Pancreas (tissue), 10 donors: Measurements from ENCODE around the gene SSR1. TPM values are rescaled to one million over a fixed set of nuclear protein-coding genes. Genes with fewer than 3 reads are reported as not detected.

Experiments
- ATAC-seq, 4 donors: fragments of 200-7000 bp; cut with Tn5 transposase; one replicate each; pipeline versions ENCODE4 v1.8.0 to v1.9.1; 2020; ENCODE audit warnings: mild to moderate bottlenecking in 4 of 4, moderate library complexity in 4 of 4
- DNase-seq, 6 donors: peaks; one replicate each; pipeline ENCODE4 v3.0.0-alpha.2; 2020
- FAIRE-seq: peaks from 2 replicates; lab custom pipeline; 2012; peaks lifted over from hg19 to GRCh38; lab: Jason Lieb, UNC
- H3K27ac ChIP-seq, 4 donors: fragments of 200-600 bp; sonication (generic); 1 replicate in 3 of 4; 2 replicates in 1 of 4; pipeline versions ENCODE4 v1.5.0 to v1.8.0; 2020
- H3K27me3 ChIP-seq, 4 donors: fragments of 200-600 bp; one replicate each; pipeline ENCODE4 v1.8.0; 2021
- H3K36me3 ChIP-seq, 3 donors: fragments of 200-600 bp; sonication (generic) in 1 of 3; one replicate each; pipeline versions ENCODE4 v1.5.0 to v1.8.0; 2020 to 2021
- H3K4me1 ChIP-seq, 3 donors: fragments of 200-600 bp; one replicate each; pipeline ENCODE4 v1.8.0; 2021
- H3K4me3 ChIP-seq, 4 donors: fragments of 200-600 bp; sonication (generic) in 2 of 4; one replicate each; pipeline versions ENCODE4 v1.5.0 to v1.8.0; 2020 to 2021
- H3K9me3 ChIP-seq, 4 donors: fragments of 200-600 bp; one replicate each; pipeline ENCODE4 v1.8.0; 2021
- CTCF ChIP-seq, 4 donors: fragments of 200-600 bp; sonication (generic) in 3 of 4; IDR thresholded peaks; one replicate each; pipeline versions ENCODE4 v1.5.0 to v1.8.0; 2021; ENCODE audit warnings: antibody characterized with exemption in 4 of 4
- WGBS, 2 donors: extraction: QIAGEN DNeasy Blood & Tissue Kit; methylation state at CpG; one replicate each; pipeline ENCODE4 v1.1.7; 2013; 5-methylcytosine and 5-hydroxymethylcytosine counted together
- intact Hi-C, 3 donors: fragments of 100-400 bp; cut with DNase I; formaldehyde crosslinking; loops; one replicate each; pipeline versions ENCODE4 v1.11.1 to v1.14.2; 2022
- polyA plus RNA-seq, 2 donors: library from polyadenylated mRNA; stranded (reverse); fragments of 200-250 nt; gene quantifications; one replicate each; pipeline ENCODE4 v1.2.3, GENCODE V29; 2013
- total RNA-seq, 6 donors: library from RNA; stranded (reverse); fragmentation: NEBNext Ultra II Directional in 4 of 6; extraction: Animal tissue kit (Norgen Biotek cat#: 25700) in 4 of 6; gene quantifications; one replicate each; pipeline versions ENCODE4 v1.2.1 to v1.2.4, GENCODE V29; 2021 to 2023
- donor health status: healthy with polysubstance abuse.
- donor health status: DM: no; HTN: no; CAD: no; lungs with moderate emphysema.
- donor health status: DM: no; HTN: no; CAD: no.
- donor health status: control.
- donor health status: control.
- donor health status: Bipolar disorder and iron deficiency.
- donor health status: DM: yes; HTN: yes; CAD: no.
- donor health status: DM: no; HTN: no; CAD: no.
- donor health status: DM: no; HTN: no; CAD: no.
- donor health status: DM: yes; HTN: yes; CAD: no.

SSR1 gene
- total and polyA plus RNA-seq, 8 donors = 11.5 to 138 (median 79.6) TPM

- H3K4me1 ChIP-seq = peaks cover 18 to 23% (median 18%) of the 10 kb centered on the region in 3 donors
- H3K27ac ChIP-seq = no peak overlapping the region
- intact Hi-C loops = loop anchor here in 1 of 3 donors (10.0 kb wide), 1 partner anchor 532 kb away; no protein-coding TSS in a partner anchor
- peak in 1 of 6 donors; percentile 74 for DNase-seq
- H3K9me3 ChIP-seq = no peaks in the 10 kb centered on the region
- no peak for TF ChIP-seq CTCF (IDR thresholded peaks at IDR 0.05)
- H3K4me3 ChIP-seq = no peak overlapping the region
- FAIRE-seq = no peak
- no peak for ATAC-seq
- peaks cover 0 to 39% (median 17%) of the 10 kb centered on the region in 3 donors for H3K36me3 ChIP-seq
- H3K27me3 ChIP-seq = no peaks in the 10 kb centered on the region
- 92 to 96% methylated on average over 63 to 71 of the region's 71 CpGs for WGBS, 2 donors
Measured at GRCh38 chr6:7246401-7247178, 66.4 kb downstream of the SSR1 start.

- no peaks in the 10 kb centered on the region for H3K27me3 ChIP-seq
- FAIRE-seq = no peak
- H3K36me3 ChIP-seq = peaks cover 0 to 34% (median 17%) of the 10 kb centered on the region in 3 donors
Measured at GRCh38 chr6:7245668-7246393, 67.2 kb downstream of the SSR1 start.

GRCh38 chr6:7243179-7243981 is 69.6 kb downstream of the SSR1 start:
- intact Hi-C loops = loop anchor here in 2 of 3 donors (5.0 to 10.0 kb wide), 2 partner anchors 516 to 529 kb away; no protein-coding TSS in a partner anchor
- TF ChIP-seq CTCF (IDR thresholded peaks at IDR 0.05) = peak; percentile 73 to 88 (median 86)
- H3K9me3 ChIP-seq = no peaks in the 10 kb centered on the region
- 5 to 6% methylated on average over 7 of the region's 7 CpGs for WGBS, 2 donors
- H3K4me1 ChIP-seq = peaks cover 45 to 55% (median 48%) of the 10 kb centered on the region in 3 donors
- no peak for FAIRE-seq
- H3K27me3 ChIP-seq = no peaks in the 10 kb centered on the region
- DNase-seq = peak in 1 of 6 donors; percentile 65
- peak in 3 of 4 donors; percentile 40 to 62 (median 48) for ATAC-seq
- peaks cover 0 to 24% (median 13%) of the 10 kb centered on the region in 3 donors for H3K36me3 ChIP-seq
- H3K4me3 ChIP-seq = no peak overlapping the region
- peak overlapping the region in 3 of 4 donors; percentile 62 to 93 (median 88) for H3K27ac ChIP-seq

More at GRCh38 chr6:7245668-7246393, 67.2 kb downstream of the SSR1 start:
- ATAC-seq = no peak
- peaks cover 26 to 31% (median 26%) of the 10 kb centered on the region in 3 donors for H3K4me1 ChIP-seq
- WGBS, 2 donors = 93 to 94% methylated on average over 15 of the region's 15 CpGs
- intact Hi-C loops = loop anchor here in 1 of 3 donors (10.0 kb wide), 1 partner anchor 531 kb away; no protein-coding TSS in a partner anchor
- TF ChIP-seq CTCF (IDR thresholded peaks at IDR 0.05) = no peak
- H3K27ac ChIP-seq = no peak overlapping the region
- H3K9me3 ChIP-seq = no peaks in the 10 kb centered on the region
- H3K4me3 ChIP-seq = no peak overlapping the region
- no peak for DNase-seq

GRCh38 chr6:7242835-7243178 is 70.2 kb downstream of the SSR1 start:
- intact Hi-C loops = loop anchor here in 2 of 3 donors (5.0 to 10.0 kb wide), 2 partner anchors 516 to 528 kb away; no protein-coding TSS in a partner anchor
- Histone ChIP-seq H3K27ac (peak overlapping the region; percentile 59 to 93 (median 75)), H3K36me3 (peaks cover 0 to 18% (median 10%) of the 10 kb centered on the region in 3 donors), H3K4me3 (no peak overlapping the region), H3K27me3 (no peaks in the 10 kb centered on the region), H3K9me3 (no peaks in the 10 kb centered on the region), H3K4me1 (peaks cover 51 to 57% (median 54%) of the 10 kb centered on the region in 3 donors)
- no peak for TF ChIP-seq CTCF (IDR thresholded peaks at IDR 0.05)
- ATAC-seq = no peak
- 42 to 50% methylated on average over 4 of the region's 4 CpGs for WGBS, 2 donors
- FAIRE-seq = no peak
- DNase-seq = no peak
